GM21360 (cell line): ENCODE data around the gene COPS8.

Experiments
- ATAC-seq: cut with Tn5 transposase; IDR thresholded peaks from one replicate; pipeline ENCODE4 v1.9.1; 2021; ENCODE audit warnings: mild to moderate bottlenecking, moderate library complexity; ENCODE audit not compliant: unreplicated experiment

Gene COPS8

DNA sequence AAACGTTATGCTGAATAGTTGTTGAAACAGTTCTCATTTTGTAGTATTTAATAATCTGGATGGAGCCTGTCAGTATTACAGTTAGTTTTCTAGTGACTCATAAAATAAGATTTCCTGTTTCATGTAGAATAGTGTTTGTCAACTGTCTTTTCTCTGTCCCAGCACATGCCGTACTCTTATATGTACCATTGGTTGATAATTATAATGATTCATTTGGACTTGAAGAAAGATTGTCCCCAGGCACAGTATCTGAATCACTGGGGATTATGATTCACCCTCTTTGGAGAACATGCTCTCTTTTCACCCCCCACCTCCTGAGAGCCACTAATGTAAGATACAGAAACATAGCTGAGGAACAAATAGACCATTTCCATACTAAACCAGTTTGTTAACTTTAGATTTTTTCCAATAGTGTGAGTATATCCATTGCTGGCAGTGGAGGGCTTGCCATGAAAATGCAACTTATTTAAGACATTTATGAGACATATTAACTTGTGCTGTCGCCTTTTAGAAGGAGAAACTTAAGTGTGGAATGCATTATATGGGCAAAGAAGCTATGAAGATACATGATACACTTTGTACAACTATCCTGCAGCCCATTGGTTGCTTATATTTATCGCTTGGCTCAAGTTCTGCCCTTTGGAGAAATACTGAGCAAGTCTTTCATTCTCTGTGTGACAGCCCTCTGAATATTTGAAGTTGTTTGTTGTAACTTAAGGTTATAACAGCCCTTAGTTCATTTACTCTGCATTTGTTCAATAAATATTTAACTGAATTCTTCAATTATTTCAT is 12.4 kb downstream of the COPS8 start:
- ATAC-seq = no peak

DNA sequence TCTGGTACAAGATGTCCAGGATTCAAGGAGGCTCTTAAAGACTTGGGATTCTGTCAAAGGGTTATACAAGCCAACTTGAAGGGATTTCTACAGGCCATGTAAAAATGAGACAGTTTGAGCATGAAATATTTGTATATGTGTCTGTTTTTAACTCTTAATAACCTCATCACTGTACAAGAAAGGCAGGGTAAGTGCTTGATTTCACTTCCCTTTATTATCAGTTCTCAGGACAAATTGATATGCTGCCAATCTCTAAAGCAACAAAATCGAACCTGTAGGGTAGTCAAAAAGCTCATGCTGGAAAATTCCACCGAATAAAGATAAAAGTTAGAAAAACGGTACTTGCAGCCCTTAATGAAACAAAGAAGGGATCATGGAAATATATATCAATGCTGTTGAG is 14.1 kb downstream of the COPS8 start:
- no peak for ATAC-seq

DNA sequence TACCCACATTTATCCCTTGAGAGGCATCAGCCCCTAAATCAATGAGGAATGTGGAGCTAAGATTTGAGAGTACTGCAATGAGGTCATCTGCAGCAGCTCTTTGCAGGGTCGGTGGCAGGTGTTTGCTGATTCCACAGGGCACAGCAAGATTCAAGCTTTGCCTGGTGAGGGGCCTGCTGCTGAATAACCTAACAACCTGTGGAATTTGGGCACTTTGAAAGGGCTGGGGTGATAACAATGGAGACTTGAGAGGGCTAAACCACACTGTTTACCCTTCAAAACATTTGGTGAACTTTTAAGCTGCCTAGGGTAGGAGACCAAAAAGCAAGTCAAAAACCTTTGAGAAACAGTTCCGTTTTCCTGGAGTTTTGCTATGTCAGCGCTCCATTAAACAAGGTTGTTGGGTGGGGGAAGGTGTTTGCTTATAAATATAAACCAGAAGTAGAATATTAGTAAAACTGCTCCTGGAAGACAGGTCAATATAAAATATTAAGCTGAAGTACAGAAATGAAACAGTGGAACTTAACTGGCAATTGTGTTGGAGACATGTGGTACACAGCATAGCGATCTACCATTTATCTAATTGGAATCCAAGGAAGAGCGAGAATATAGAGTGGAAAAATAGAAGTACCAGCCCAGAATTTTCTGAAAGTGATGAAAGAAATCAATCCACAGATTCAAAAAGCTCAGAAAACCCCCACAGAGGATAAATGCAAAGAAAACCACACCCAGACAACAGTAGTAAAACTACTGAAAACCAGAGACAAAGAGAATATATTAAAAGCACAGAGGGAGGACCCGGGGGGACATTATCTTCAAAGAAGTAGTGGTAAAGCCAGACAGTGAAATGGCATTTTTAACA is 15.7 kb downstream of the COPS8 start:
- no peak for ATAC-seq

DNA sequence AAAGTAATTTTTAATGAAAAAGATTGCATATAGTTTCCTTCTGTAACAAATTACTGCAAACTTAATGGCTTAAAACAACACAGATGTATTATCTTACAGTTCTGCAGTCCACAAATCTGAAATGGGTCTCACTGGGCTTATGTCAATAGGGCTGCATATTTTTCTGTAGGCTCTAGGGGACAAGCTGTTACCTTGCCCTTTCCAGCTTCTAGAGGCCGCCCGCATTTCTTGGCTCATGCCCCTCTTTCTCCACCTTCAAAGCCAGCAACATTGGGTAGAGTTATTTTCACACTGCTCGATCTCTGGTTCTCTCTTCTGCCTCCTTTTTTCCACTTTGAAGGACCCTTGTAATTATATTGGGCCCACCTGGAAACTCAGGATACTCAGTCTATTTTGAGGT is 16.7 kb downstream of the COPS8 start:
- no peak for ATAC-seq

DNA sequence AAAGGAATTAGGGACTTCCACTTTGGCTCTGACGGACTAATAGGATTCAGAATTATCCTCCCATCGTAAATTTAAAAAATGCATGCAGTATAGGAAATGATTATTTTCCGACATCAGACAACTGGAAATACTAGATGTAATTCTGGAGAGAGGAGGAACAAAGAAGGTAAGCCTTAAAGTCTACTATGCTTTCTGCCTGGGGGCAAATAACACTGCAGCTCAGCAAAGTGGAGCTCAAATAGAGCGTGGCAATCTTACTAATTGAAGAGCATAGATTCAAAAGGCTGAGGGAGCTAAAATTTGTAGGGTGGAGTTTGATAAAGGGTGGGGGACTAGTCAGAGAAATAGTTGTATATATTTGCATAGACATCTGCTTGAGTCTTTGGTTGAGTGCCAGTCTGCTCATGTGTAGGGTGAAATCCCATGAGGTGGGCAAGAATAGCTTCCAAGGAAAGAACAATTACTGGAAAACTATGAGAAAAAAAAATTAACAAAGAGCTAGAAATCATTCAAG is 23.8 kb downstream of the COPS8 start:
- ATAC-seq = no peak

DNA sequence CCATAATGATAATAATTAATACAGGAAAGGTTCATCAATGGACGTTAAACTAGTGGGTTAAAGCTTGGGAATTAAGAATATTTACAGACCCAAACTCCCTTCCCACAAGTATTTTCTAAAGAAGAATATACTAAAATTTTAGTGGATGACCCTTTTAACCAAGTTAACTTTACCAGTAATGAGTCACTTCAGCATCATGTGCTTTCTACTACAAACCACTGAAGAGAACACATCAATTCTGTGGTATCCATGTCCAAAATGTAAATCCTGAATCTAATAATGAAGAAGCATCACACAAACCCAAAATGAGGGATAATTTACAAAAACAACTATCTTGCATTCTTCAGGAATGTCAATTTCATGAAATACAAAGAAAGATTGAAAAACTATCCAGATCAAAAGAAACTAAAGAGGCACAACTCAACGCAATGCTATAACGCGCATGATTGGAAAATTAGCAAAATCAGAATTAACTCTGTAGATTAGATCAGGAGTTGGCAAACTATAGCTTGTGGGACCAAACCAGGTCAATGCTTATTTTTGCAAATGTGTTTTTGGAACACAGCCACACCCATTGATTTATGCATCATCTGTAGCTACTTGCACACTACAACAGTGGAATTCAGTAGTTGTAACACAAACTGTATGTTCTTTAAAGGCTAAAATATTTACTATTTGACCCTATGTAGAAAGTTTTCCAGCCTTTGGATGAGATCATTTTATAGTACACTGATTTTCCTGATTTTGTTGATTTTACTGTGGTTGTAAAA is 27.5 kb downstream of the COPS8 start:
- ATAC-seq = no peak

DNA sequence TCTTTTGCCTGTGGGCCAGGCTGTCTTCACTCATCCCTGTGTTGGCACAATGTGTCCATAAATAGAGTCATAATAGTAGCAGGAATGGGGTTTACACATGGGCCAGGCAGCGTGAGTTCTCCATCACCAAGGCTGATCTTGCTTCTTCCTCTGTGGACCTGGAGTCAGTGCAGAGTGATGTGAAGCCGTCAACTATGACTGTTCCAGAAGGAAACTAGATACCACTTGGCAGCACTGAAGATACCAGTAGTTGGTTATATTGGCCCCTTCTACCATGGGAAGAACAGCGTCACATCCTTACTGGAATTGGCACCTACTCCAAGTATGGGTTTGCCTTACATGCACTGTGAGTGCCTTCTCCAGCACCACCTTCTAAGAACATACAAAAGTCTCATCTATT is 30.2 kb downstream of the COPS8 start:
- no peak for ATAC-seq

DNA sequence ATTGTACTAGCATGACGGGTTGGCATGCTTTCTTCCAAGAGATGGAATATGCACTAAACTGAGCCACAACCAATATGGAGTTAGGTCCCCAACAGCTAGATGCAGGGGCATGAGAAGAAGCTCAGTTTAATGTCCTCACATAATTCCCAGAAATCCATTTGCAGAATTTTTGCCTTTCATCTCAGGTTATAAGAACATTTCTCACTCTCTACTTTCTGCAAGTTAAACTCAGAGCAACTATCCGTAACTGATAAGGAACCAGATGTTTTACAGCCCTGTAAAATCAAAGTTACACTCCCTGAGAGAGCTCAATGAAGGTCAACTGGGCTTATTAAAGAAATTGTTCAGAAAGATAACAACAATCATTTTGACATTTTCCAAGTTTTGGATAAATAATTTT is 30.7 kb downstream of the COPS8 start:
- ATAC-seq = no peak

DNA sequence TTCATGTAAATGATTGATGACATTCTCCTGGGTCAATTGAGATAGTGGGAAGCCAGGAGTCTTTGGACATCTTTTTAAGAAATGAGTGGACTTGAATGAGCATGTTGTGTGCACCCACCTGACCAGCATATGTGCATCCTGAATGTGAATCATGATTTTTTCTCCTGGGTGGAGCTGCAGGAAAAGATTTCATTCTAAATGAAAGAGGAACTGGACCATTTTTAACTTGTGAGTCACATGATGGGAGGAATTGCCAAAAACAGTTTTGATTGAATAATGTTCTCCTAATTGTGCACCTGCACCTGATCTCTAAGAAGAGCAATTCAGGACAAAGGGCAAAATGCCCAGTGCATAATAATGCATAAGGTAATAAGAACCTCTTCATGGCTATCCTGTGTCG is 32.3 kb downstream of the COPS8 start:
- no peak for ATAC-seq

DNA sequence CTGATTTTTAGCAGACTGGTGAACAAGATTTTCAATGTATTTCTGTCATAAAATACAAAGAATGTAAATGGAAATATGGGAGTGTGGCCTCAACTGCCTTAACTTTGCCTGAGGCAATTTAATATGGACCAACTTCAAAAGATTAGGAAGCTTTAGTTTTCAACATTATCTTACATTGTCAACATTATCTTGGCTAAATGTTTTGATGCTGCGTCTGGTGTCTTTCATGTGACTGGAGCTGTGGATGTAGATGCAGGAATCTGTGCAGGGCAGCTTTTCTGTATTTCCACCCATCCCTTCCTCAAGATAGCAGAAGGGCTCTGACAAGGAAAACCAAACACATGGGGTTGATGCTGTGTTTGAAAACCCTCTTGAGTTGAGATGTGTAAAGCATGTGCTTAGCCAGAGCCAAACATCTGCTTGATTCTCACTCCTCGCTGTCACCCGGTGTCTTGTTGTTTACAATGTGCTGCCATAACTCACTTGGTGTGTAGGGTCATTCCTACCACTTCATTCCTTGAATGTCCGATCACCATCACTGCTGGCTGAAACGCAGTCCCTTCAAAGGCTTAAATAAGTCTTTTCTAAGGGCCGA is 33.0 kb downstream of the COPS8 start:
- no peak for ATAC-seq

DNA sequence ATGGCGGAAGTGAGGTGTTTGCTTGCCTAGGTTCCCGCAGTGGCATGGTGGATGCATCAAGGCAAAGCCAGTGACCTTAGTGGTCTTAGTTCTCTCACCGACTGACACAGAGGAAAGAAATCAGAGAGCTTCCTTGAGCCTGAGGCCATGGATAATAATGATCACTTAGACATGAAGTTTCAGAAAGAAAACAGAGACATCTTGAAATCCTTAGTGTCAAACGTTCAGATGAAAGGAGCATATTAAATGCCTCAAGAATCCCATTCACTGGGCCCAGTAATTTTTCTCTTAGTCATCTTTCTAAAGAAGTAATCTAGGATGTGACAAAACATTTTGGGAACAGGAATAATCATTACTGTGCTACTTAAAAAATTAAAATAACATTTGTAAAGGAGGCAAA is 35.2 kb downstream of the COPS8 start:
- ATAC-seq = no peak

DNA sequence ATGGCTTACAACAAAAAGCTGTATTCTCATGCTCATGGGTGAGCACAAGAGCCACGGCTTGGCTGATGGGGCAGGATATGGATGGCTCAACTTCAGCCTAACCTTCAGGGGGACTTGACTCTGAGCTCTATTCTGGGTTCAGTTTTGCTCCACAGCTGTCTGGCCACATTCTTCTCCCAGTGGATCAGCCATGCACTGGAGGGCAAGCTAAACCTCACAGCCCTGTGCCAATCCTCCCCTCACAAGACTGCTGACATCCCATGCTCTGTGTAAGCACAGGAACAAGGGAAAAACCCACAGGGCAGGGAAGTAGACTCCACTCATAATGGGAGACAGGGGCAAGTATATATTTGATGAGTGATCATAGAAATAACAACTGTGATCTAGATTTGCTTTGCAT is 35.6 kb downstream of the COPS8 start:
- no peak for ATAC-seq

DNA sequence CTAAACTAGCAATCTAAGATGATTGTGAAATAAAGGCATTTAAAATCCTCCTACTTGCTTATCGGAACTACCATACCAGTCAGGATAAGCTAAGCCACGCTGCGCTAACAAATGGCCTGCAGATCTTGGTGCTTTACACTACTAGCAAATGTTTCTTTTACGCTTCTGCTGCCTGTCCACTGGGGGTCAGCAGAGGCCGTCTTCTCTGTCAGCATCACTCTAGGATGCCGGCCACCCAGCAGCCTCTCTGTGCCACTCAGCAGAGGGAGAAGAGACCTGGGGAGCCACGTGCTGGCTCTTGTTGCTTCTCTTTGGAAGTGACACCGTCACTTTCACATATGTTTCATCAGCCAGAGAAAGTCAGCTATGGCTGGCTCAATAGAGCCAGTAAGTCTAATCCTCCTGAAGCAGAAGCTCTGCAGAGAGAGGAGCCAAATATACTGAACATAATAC is 36.6 kb downstream of the COPS8 start:
- no peak for ATAC-seq

DNA sequence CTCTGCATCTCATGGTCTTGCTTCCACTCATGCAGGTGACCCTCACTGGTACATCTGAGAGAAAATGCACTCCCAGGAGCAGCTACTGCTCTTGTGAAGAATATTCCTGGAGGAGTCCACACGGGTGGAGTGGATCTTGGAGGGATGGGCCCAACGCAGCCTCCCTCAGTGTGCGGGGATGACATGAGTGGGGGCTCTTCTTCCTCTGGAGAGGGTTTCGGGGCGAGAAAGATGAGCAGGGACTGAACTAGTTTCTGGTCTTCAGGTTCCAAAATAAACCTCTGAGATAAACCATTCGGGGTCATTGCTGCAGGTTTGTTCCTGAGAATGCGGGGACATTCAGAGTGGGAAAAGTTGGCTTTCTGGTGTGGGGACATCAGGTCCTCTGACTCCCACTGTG is 39.1 kb downstream of the COPS8 start:
- no peak for ATAC-seq

DNA sequence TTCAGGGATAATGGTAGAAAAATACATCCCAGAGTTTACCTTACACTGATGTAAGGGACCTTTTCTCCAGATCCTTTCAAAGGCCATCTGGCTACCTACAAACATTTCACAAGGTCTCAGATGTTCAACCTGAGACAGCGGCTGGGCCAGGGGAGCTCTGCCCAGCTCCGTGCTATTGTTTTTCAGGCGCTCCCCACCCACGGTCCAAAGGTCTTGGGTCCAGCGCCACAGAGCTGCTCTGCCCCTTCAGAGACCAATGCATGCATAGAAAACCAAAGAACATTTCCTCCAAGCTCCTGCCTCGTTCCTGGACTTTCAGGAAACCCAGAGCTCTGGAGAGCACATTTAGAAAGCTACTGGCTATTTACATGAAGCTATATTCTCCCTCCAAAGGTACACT is 40.3 kb downstream of the COPS8 start:
- no peak for ATAC-seq

DNA sequence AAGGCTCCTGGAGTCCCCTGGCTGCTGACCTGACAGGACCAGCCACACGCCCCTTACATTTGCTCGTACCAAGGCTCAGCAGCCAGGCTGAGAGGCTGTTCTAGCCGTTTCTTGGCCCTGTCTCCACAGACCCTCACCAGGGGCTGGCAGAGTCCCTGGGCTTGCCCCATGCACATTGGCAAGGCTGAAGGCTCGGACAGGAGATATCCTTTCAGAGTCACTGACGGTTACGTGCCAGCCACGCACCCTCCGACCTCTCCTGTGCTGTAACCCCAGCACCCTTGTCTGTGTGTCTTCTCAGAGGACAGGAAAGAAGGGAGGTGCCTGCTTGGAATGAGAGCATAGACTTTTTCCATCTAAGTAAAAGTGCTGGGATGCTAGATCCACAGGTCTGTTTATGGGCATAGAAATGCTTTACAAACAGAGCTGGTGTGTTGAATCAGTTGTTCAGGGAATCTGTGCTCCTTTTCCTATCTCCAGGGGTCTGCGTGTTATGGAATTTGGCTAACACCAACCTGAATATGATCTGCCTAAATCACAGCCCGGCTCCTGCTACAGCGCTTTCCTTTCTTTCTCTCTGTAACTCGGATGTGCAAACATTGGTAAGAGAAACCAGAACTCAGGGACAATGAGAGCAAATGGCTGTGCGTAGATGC is 41.0 kb downstream of the COPS8 start:
- no peak for ATAC-seq

DNA sequence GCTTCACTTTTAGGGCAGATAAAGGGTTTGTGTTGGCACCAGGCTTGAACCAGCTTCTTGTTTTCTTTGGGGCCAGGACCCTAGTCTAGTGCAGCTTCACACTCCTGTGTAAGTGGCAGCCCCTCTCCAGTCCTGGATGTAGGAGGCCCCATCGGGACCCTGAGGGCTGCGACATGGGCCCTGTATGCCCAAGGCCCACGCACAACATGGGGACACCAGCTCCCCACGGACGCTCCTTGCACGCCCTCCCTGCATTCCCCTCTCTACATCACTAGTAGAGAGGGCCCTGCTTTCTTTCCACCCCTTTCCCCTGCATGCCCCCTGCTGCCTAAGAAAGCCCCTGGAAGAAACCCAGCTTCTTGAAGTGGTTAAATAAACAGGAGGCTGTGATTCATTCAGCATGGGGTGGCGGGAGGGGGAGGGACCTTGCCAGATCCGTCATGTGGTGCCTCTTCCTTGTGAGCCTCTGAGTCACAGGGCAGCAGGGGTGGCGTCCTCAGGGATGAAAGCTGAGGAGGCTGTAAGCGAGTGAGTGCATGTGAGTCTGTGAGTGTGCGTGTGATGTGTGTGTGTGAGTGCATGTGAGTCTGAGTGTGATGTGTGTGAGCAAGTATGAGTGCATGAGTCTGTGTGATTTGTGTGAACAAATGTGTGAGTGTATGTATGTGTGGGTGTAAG is 42.5 kb downstream of the COPS8 start:
- no peak for ATAC-seq

DNA sequence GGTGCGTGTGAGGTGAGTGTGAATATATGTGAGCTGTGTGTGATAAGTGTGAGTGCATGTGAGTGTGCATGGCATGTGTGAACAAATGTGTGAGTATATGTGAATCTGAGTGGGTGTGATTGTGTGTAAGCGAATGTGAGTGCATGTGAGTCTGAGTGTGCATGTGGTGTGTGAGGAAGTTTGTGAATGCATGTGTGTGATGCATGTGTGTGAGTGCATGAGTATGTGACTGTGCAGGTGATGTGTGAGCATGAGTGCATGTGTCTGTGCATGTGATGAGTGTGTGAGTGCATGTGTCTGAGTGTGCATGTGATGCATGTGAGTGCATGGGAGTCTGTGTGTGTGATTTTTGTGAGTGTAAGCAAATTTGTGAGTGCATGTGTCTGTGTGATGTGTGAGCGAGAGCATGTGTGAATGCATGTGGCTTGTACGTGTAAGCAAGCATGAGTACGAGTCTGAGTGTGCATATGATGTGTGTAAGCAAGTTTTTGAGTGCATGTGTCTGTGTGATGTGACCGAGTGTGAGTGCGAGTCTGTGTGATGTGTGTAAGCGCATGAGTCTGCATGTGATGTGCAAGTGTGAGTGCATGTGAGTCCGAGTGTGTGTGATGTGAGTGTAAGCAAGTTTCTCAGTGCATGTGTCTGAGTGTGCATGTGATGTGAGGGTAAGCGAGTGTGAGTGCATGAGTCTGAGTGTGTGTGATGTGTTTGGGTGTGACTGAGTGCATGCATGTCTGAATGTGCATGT is 43.3 kb downstream of the COPS8 start:
- no peak for ATAC-seq

DNA sequence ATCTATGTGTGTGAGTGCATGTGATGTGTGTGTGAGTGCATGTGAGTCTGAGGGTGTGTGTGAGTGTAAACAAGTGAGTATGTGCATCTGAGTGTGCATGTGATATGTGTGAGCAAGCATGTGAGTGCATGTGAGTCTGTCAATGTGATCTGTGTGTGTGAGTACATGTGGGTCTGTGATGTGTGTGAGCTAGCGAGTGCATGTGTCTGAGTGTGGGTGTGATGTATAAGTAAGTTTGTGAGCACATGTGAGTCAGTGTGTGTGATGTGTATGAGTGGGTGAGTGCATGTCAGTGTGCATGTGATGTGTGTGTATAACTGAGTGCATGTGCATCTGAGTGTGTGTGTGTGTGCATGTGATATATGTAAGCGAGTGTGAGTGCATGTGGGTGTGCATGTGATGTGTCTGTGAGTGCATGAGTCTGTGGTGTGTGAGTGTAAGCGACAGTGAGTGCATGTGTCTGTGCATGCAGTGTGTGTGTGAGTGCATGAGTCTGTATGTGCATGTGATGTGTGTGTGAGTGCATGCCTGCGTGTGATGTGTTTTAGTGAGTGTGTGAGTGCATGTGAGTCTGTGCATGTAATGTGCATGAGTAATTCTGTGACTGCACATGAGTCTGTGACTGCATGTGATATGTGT is 44.1 kb downstream of the COPS8 start:
- no peak for ATAC-seq
